Breast epithelium (tissue), 4 donors: ENCODE measurements around the gene SP1. TPM values are rescaled to one million over a fixed set of nuclear protein-coding genes. Genes with fewer than 3 reads are reported as not detected.
"Not testable (repeated sequence)": the region's sequence is repeated elsewhere in the genome, so short reads cannot be mapped to it uniquely, and the experiment has no call there.

Experiments used
- DNase-seq, 2 donors: peaks; one replicate each; pipeline ENCODE4 v3.0.0-alpha.2; 2019; ENCODE audit warnings: low spot score in 2 of 2
- H3K27ac ChIP-seq, 2 donors: fragments of 200-600 bp; sonication (generic) in 1 of 2; one replicate each; pipeline ENCODE4 v1.5.1; 2016 to 2019; ENCODE audit warnings: mild to moderate bottlenecking in 1 of 2
- H3K27me3 ChIP-seq, 2 donors: fragments of 200-600 bp; sonication (generic) in 1 of 2; one replicate each; pipeline versions ENCODE4 v1.5.1 to v1.6.0; 2017 to 2019; ENCODE audit warnings: control low read depth in 1 of 2, mild to moderate bottlenecking in 1 of 2
- H3K36me3 ChIP-seq: fragments of 200-600 bp; one replicate; pipeline ENCODE4 v1.5.1; 2019
- H3K4me1 ChIP-seq, 2 donors: fragments of 200-600 bp; sonication (generic); one replicate each; pipeline ENCODE4 v1.5.1; 2016 to 2019; ENCODE audit warnings: control low read depth in 1 of 2
- H3K4me3 ChIP-seq, 3 donors: fragments of 200-600 bp; sonication (generic); 1 replicate in 2 of 3; 2 replicates in 1 of 3; pipeline ENCODE4 v1.5.1; 2016 to 2019; ENCODE audit warnings: mild to moderate bottlenecking in 3 of 3, moderate library complexity in 2 of 3
- H3K9me3 ChIP-seq, 2 donors: fragments of 200-600 bp; sonication (generic) in 1 of 2; one replicate each; pipeline ENCODE4 v1.5.1; 2016 to 2019; ENCODE audit warnings: control low read depth in 1 of 2
- CTCF ChIP-seq, 3 donors: fragments of 450-650 bp; IDR thresholded peaks; one replicate each; pipeline ENCODE4 v1.5.1; 2016 to 2017; ENCODE audit warnings: antibody characterized with exemption in 3 of 3, mild to moderate bottlenecking in 3 of 3, moderate library complexity in 3 of 3
- POLR2A ChIP-seq: fragments of 450-650 bp; IDR thresholded peaks from one replicate; pipeline ENCODE4 v1.6.1; 2016; ENCODE audit warnings: antibody characterized with exemption, mild to moderate bottlenecking, moderate library complexity
- POLR2AphosphoS5 ChIP-seq, 3 donors: sonication (generic); formaldehyde crosslinking; IDR thresholded peaks; one replicate each; pipeline ENCODE4 v1.6.1; 2017; ENCODE audit warnings: antibody characterized with exemption in 3 of 3
- intact Hi-C: fragments of 100-400 bp; cut with DNase I; formaldehyde crosslinking; loops from one replicate; pipeline ENCODE4 v1.15.1; 2023; ENCODE audit warnings: low total_unique reads
- total RNA-seq, 3 donors: library from RNA; depleted of rRNA; stranded (reverse); fragments of >200 nt; gene quantifications; one replicate each; pipeline ENCODE4 v1.1.0, GENCODE V29; 2016

The SP1 gene
- total RNA-seq, 3 donors from 2014 or later: 84.6 to 111 (median 91.4) TPM

GRCh38 chr12:53353257-53353655, 26.7 kb upstream of the SP1 start:
- Histone ChIP-seq H3K4me1 (no peaks in the 10 kb centered on the region), H3K27ac (no peak overlapping the region), H3K9me3 (no peaks in the 10 kb centered on the region), H3K27me3 (no peaks in the 10 kb centered on the region), H3K36me3 (no peaks in the 10 kb centered on the region), H3K4me3 (no peak overlapping the region)
- intact Hi-C loops: loop anchor here (5.0 kb wide), 1 partner anchor 396 kb away; no protein-coding TSS in a partner anchor
- TF ChIP-seq POLR2A: no peak
- TF ChIP-seq CTCF (IDR thresholded peaks at IDR 0.05): no peak
- no peak for TF ChIP-seq POLR2AphosphoS5 (IDR thresholded peaks at IDR 0.05)
- DNase-seq: no peak

GRCh38 chr12:53355121-53355520, 24.9 kb upstream of the SP1 start:
- no peak overlapping the region for H3K27ac ChIP-seq
- H3K4me1 ChIP-seq: no peaks in the 10 kb centered on the region
- no peaks in the 10 kb centered on the region for H3K9me3 ChIP-seq
- TF ChIP-seq POLR2A (no peak), CTCF (IDR thresholded peaks at IDR 0.05) (no peak), POLR2AphosphoS5 (IDR thresholded peaks at IDR 0.05) (no peak)
- H3K27me3 ChIP-seq: no peaks in the 10 kb centered on the region
- intact Hi-C loops: loop anchor here (5.0 kb wide), 1 partner anchor 67 kb away; the partner anchor contains the start of gene AMHR2
- DNase-seq: no peak
- H3K36me3 ChIP-seq: no peaks in the 10 kb centered on the region
- H3K4me3 ChIP-seq: no peak overlapping the region

- Histone ChIP-seq H3K36me3 (no peaks in the 10 kb centered on the region), H3K4me3 (no peak overlapping the region), H3K4me1 (no peaks in the 10 kb centered on the region), H3K27ac (no peak overlapping the region), H3K9me3 (no peaks in the 10 kb centered on the region), H3K27me3 (no peaks in the 10 kb centered on the region)
- TF ChIP-seq POLR2AphosphoS5 (IDR thresholded peaks at IDR 0.05) (no peak), POLR2A (no peak), CTCF (IDR thresholded peaks at IDR 0.05) (no peak)
- intact Hi-C loops: loop anchor here (5.0 kb wide), 1 partner anchor 63 kb away; the partner anchor contains the start of gene AMHR2
- no peak for DNase-seq
These were observed 21.0 kb upstream of the SP1 start for GRCh38 chr12:53358836-53359419.

GRCh38 chr12:53361638-53362037, 18.3 kb upstream of the SP1 start:
- DNase-seq, H3K9me3 ChIP-seq, H3K27ac ChIP-seq, H3K4me1 ChIP-seq, H3K4me3 ChIP-seq, H3K36me3 ChIP-seq, H3K27me3 ChIP-seq: not testable (repeated sequence)
- intact Hi-C loops: loop anchor here (5.0 kb wide), 1 partner anchor 551 kb away; no protein-coding TSS in a partner anchor

- H3K27me3 ChIP-seq: no peaks in the 10 kb centered on the region
- peak overlapping the region; percentile 26 to 40 for H3K27ac ChIP-seq
- no peak for TF ChIP-seq POLR2A
- no peak for TF ChIP-seq POLR2AphosphoS5 (IDR thresholded peaks at IDR 0.05)
- no peaks in the 10 kb centered on the region for H3K36me3 ChIP-seq
- H3K4me3 ChIP-seq: no peak overlapping the region
- H3K9me3 ChIP-seq: no peaks in the 10 kb centered on the region
- intact Hi-C loops: no loop called here
- peaks cover 0 to 1% of the 10 kb centered on the region in 2 donors for H3K4me1 ChIP-seq
- DNase-seq: no peak
These were observed 14.6 kb upstream of the SP1 start for GRCh38 chr12:53365245-53365904.

- DNase-seq, H3K27me3 ChIP-seq, H3K4me3 ChIP-seq, H3K9me3 ChIP-seq, intact Hi-C loops, H3K36me3 ChIP-seq: not testable (repeated sequence)
- Histone ChIP-seq H3K4me1 (peaks cover 9 to 13% of the 10 kb centered on the region in 2 donors), H3K27ac (peak overlapping the region; percentile 59 to 64)
These were observed 6.3 kb upstream of the SP1 start for GRCh38 chr12:53373554-53374133.

GRCh38 chr12:53374277-53374676, 5.7 kb upstream of the SP1 start:
- Histone ChIP-seq H3K4me1 (peaks cover 12 to 13% of the 10 kb centered on the region in 2 donors), H3K27ac (peak overlapping the region; percentile 59 to 64)
- H3K4me3 ChIP-seq, H3K36me3 ChIP-seq, intact Hi-C loops, DNase-seq, H3K9me3 ChIP-seq, H3K27me3 ChIP-seq: not testable (repeated sequence)
